NCI-H526 treated with DMSO at 0.1 percent for 48 hours (cell line): ENCODE measurements around the gene ADCY9.
A peak's percentile ranks its signal among the peaks of the same experiment; 100 is the strongest.

ENCODE experiments used
- DNase-seq: peaks from one replicate; lab custom pipeline; 2025; lab: John Stamatoyannopoulos, UW

The ADCY9 gene

GRCh38 chr16:4003576-4003975 is 112.7 kb downstream of the ADCY9 start:
- no peak for DNase-seq

GRCh38 chr16:4003166-4003565 is 113.1 kb downstream of the ADCY9 start:
- DNase-seq = no peak

GRCh38 chr16:4002121-4002520 is 114.1 kb downstream of the ADCY9 start:
- no peak for DNase-seq

GRCh38 chr16:3999479-4000325 is 116.5 kb downstream of the ADCY9 start:
- DNase-seq = no peak

GRCh38 chr16:3998793-3999478 is 117.3 kb downstream of the ADCY9 start:
- no peak for DNase-seq

- no peak for DNase-seq
Observed at GRCh38 chr16:3997231-3997841, 118.9 kb downstream of the ADCY9 start.

GRCh38 chr16:3995001-3995400 is 121.2 kb downstream of the ADCY9 start:
- DNase-seq = no peak

GRCh38 chr16:3993052-3993785 is 123.0 kb downstream of the ADCY9 start:
- no peak for DNase-seq

- no peak for DNase-seq
Observed at GRCh38 chr16:3992297-3993051, 123.8 kb downstream of the ADCY9 start.

GRCh38 chr16:3988824-3989223 is 127.4 kb downstream of the ADCY9 start:
- no peak for DNase-seq

- DNase-seq = no peak
Observed at GRCh38 chr16:3988011-3988410, 128.2 kb downstream of the ADCY9 start.

- DNase-seq = no peak
Observed at GRCh38 chr16:3987231-3987630, 129.0 kb downstream of the ADCY9 start.

GRCh38 chr16:3986235-3986544 is 130.1 kb downstream of the ADCY9 start:
- no peak for DNase-seq

GRCh38 chr16:3984111-3985060 is 131.9 kb downstream of the ADCY9 start:
- no peak for DNase-seq

GRCh38 chr16:3983081-3983520 is 133.1 kb downstream of the ADCY9 start:
- peak; percentile 7 for DNase-seq

GRCh38 chr16:3982216-3982615 is 134.0 kb downstream of the ADCY9 start:
- no peak for DNase-seq

- no peak for DNase-seq
Observed at GRCh38 chr16:3980253-3981111, 135.8 kb downstream of the ADCY9 start.

- DNase-seq = no peak
Observed at GRCh38 chr16:3979518-3979917, 136.7 kb downstream of the ADCY9 start.

GRCh38 chr16:3979070-3979469 is 137.2 kb downstream of the ADCY9 start:
- no peak for DNase-seq

- no peak for DNase-seq
Observed at GRCh38 chr16:3977376-3977775, 138.9 kb downstream of the ADCY9 start.
